HEK293 (cell line): Measurements from ENCODE around the gene EBF4.

Experiments
- GLIS1 ChIP-seq: fragments of 450-650 bp; formaldehyde crosslinking; IDR thresholded peaks from 2 replicates; pipeline ENCODE4 v1.5.1; 2016; ENCODE audit warnings: missing biosample characterization, missing genetic modification characterization
- KLF7 ChIP-seq: fragments of 450-650 bp; formaldehyde crosslinking; IDR thresholded peaks from 2 replicates; pipeline ENCODE4 v1.5.1; 2016; ENCODE audit warnings: missing biosample characterization, missing genetic modification characterization, borderline replicate concordance
- KLF8 ChIP-seq: fragments of 450-650 bp; formaldehyde crosslinking; IDR thresholded peaks from 2 replicates; pipeline ENCODE4 v1.5.1; 2016; ENCODE audit warnings: missing biosample characterization, missing genetic modification characterization
- OVOL3 ChIP-seq: fragments of 450-650 bp; formaldehyde crosslinking; IDR thresholded peaks from 2 replicates; pipeline ENCODE4 v1.5.1; 2016; ENCODE audit warnings: missing biosample characterization, missing genetic modification characterization
- TSHZ1 ChIP-seq: fragments of 450-650 bp; formaldehyde crosslinking; IDR thresholded peaks from 2 replicates; pipeline ENCODE4 v1.5.1; 2016; ENCODE audit warnings: missing biosample characterization, missing genetic modification characterization, borderline replicate concordance
- ZBTB11 ChIP-seq: fragments of 450-650 bp; formaldehyde crosslinking; conservative IDR thresholded peaks from 2 replicates; pipeline ENCODE4 v1.5.1; 2016; ENCODE audit warnings: low read depth, missing biosample characterization, missing genetic modification characterization
- ZBTB26 ChIP-seq: fragments of 450-650 bp; formaldehyde crosslinking; optimal IDR thresholded peaks from 2 replicates; pipeline ENCODE3; 2016; ENCODE audit warnings: missing biosample characterization, mild to moderate bottlenecking, missing genetic modification characterization
- ZBTB48 ChIP-seq: fragments of 450-650 bp; formaldehyde crosslinking; IDR thresholded peaks from 2 replicates; pipeline ENCODE4 v1.5.1; 2016; ENCODE audit warnings: missing biosample characterization, missing genetic modification characterization
- ZBTB7A ChIP-seq: fragments of 450-650 bp; formaldehyde crosslinking; IDR thresholded peaks from 2 replicates; pipeline ENCODE4 v1.5.1; 2016; ENCODE audit warnings: low read depth, missing biosample characterization, missing genetic modification characterization
- ZBTB8A ChIP-seq: fragments of 450-650 bp; formaldehyde crosslinking; IDR thresholded peaks from 2 replicates; pipeline ENCODE4 v1.5.1; 2016; ENCODE audit warnings: missing biosample characterization, missing genetic modification characterization
- ZFP3 ChIP-seq: fragments of 450-650 bp; formaldehyde crosslinking; IDR thresholded peaks from 2 replicates; pipeline ENCODE4 v1.5.1; 2016; ENCODE audit warnings: low read depth, missing biosample characterization, missing genetic modification characterization
- ZNF266 ChIP-seq: fragments of 450-650 bp; formaldehyde crosslinking; IDR thresholded peaks from 2 replicates; pipeline ENCODE4 v1.5.1; 2016; ENCODE audit warnings: missing biosample characterization, missing genetic modification characterization, low read depth
- ZNF362 ChIP-seq: fragments of 450-650 bp; formaldehyde crosslinking; IDR thresholded peaks from 2 replicates; pipeline ENCODE4 v1.5.1; 2016; ENCODE audit warnings: missing biosample characterization, missing genetic modification characterization
- ZNF449 ChIP-seq: fragments of 450-650 bp; formaldehyde crosslinking; IDR thresholded peaks from 2 replicates; pipeline ENCODE4 v1.5.1; 2017; ENCODE audit warnings: missing biosample characterization, mild to moderate bottlenecking, missing genetic modification characterization, moderate library complexity
- ZNF600 ChIP-seq: fragments of 450-650 bp; formaldehyde crosslinking; IDR thresholded peaks from 2 replicates; pipeline ENCODE4 v1.5.1; 2016; ENCODE audit warnings: missing biosample characterization, missing genetic modification characterization
- ZNF610 ChIP-seq: fragments of 450-650 bp; formaldehyde crosslinking; IDR thresholded peaks from 2 replicates; pipeline ENCODE4 v1.5.1; 2016; ENCODE audit warnings: missing biosample characterization, missing genetic modification characterization, borderline replicate concordance
- ZNF639 ChIP-seq: fragments of 450-650 bp; formaldehyde crosslinking; IDR thresholded peaks from 2 replicates; pipeline ENCODE4 v1.5.1; 2016; ENCODE audit warnings: missing biosample characterization, missing genetic modification characterization
- ZNF664 ChIP-seq: fragments of 450-650 bp; formaldehyde crosslinking; IDR thresholded peaks from 2 replicates; pipeline ENCODE4 v1.5.1; 2016; ENCODE audit warnings: missing biosample characterization, missing genetic modification characterization
- ZNF692 ChIP-seq: fragments of 450-650 bp; formaldehyde crosslinking; IDR thresholded peaks from 2 replicates; pipeline ENCODE4 v1.5.1; 2016; ENCODE audit warnings: missing biosample characterization, missing genetic modification characterization
- ZNF768 ChIP-seq: fragments of 450-650 bp; formaldehyde crosslinking; IDR thresholded peaks from 2 replicates; pipeline ENCODE4 v1.5.1; 2018; ENCODE audit warnings: missing biosample characterization, mild to moderate bottlenecking, missing genetic modification characterization
- ZSCAN5A ChIP-seq: fragments of 450-650 bp; formaldehyde crosslinking; IDR thresholded peaks from 2 replicates; pipeline ENCODE4 v1.5.1; 2016; ENCODE audit warnings: missing biosample characterization, missing genetic modification characterization

Gene EBF4

GRCh38 chr20:2651772-2652723 is 40.5 kb upstream of the EBF4 start, which contains the start of gene NOP56 (continued):
- TF ChIP-seq KLF7 (tag by site-specific recombination) = peak; percentile 37; the same call in 1 of the 2 replicates
- TF ChIP-seq ZFP3 = peak; percentile 33; the same call in 1 of the 2 replicates
- peak; percentile 69 for TF ChIP-seq ZSCAN5A
- TF ChIP-seq ZNF362 (tag by site-specific recombination) = peak; percentile 81; the same call in 1 of the 2 replicates
- peak; percentile 76 for TF ChIP-seq GLIS1 (tag by site-specific recombination)
- peak; percentile 98 for TF ChIP-seq ZNF600 (tag by site-specific recombination)
- peak; percentile 97 for TF ChIP-seq ZBTB8A
- peak; percentile 51; the same call in 1 of the 2 replicates for TF ChIP-seq ZNF449 (tag by site-specific recombination)
- peak; percentile 99 for TF ChIP-seq ZBTB26 (tag by site-specific recombination)
- TF ChIP-seq ZNF266 (tag by site-specific recombination) = no peak
- peak; percentile 47; the same call in 1 of the 2 replicates for TF ChIP-seq ZNF664 (tag by site-specific recombination)
- TF ChIP-seq TSHZ1 (tag by site-specific recombination) = no peak
- peak; percentile 64; the same call in 1 of the 2 replicates for TF ChIP-seq ZNF639 (tag by site-specific recombination)
- no peak; the same call in 1 of the 2 replicates for TF ChIP-seq ZNF610 (tag by site-specific recombination)
- TF ChIP-seq ZBTB7A (tag by site-specific recombination) = peak; percentile 90
- TF ChIP-seq ZBTB48 (tag by site-specific recombination) = peak; percentile 62; the same call in 1 of the 2 replicates
- peak; percentile 49; the same call in 1 of the 2 replicates for TF ChIP-seq ZNF768 (tag by site-specific recombination)
- peak; percentile 69 for TF ChIP-seq ZNF692 (tag by site-specific recombination)
- peak; percentile 48 for TF ChIP-seq ZBTB11
- no peak for TF ChIP-seq OVOL3 (tag by site-specific recombination)
- peak; percentile 90 for TF ChIP-seq KLF8
